Measurements from ENCODE around the gene MAP3K14. TPM values are rescaled to one million over a fixed set of nuclear protein-coding genes. Genes with fewer than 3 reads are reported as not detected.
A peak's percentile ranks its signal among the peaks of the same experiment; 100 is the strongest.

MAP3K14 gene
- total RNA-seq, 1 experiment from 2014 or later, result 1.6 TPM

- Histone ChIP-seq H3K27me3 (ENCODE audit: control insufficient read depth, insufficient read depth, low read length) (no peaks in the 10 kb centered on the region; the same call in 1 of the 2 replicates), H3K4me3 (ENCODE audit: insufficient read depth, low read depth, low read length) (no peak overlapping the region), H3K36me3 (replicated peaks; ENCODE audit: control insufficient read depth, insufficient read depth, low read length) (no peaks in the 10 kb centered on the region)
- DNase-seq, result peak; percentile 30
Observed at GRCh38 chr17:45230410-45230786, 86.4 kb downstream of the MAP3K14 start.

- H3K4me3 ChIP-seq (ENCODE audit: insufficient read depth, low read depth, low read length), result no peak overlapping the region
- H3K27me3 ChIP-seq (ENCODE audit: control insufficient read depth, insufficient read depth, low read length), result no peaks in the 10 kb centered on the region; the same call in 1 of the 2 replicates
- H3K36me3 ChIP-seq (replicated peaks; ENCODE audit: control insufficient read depth, insufficient read depth, low read length), result no peaks in the 10 kb centered on the region
- DNase-seq, result peak; percentile 70
Observed at GRCh38 chr17:45229681-45230409, 87.0 kb downstream of the MAP3K14 start.

GRCh38 chr17:45228763-45229539, 87.9 kb downstream of the MAP3K14 start:
- peak; percentile 93 for DNase-seq
- H3K36me3 ChIP-seq (replicated peaks; ENCODE audit: control insufficient read depth, insufficient read depth, low read length), result no peaks in the 10 kb centered on the region
- H3K4me3 ChIP-seq (ENCODE audit: insufficient read depth, low read depth, low read length), result no peak overlapping the region
- peaks cover under 1% of the 10 kb centered on the region for H3K27me3 ChIP-seq (ENCODE audit: control insufficient read depth, insufficient read depth, low read length)

- DNase-seq, result peak; percentile 57
- Histone ChIP-seq H3K4me3 (ENCODE audit: insufficient read depth, low read depth, low read length) (no peak overlapping the region), H3K27me3 (ENCODE audit: control insufficient read depth, insufficient read depth, low read length) (peaks cover 9% of the 10 kb centered on the region), H3K36me3 (replicated peaks; ENCODE audit: control insufficient read depth, insufficient read depth, low read length) (no peaks in the 10 kb centered on the region)
Observed at GRCh38 chr17:45227926-45228762, 88.7 kb downstream of the MAP3K14 start.

GRCh38 chr17:45227101-45227925, 89.5 kb downstream of the MAP3K14 start:
- no peaks in the 10 kb centered on the region for H3K36me3 ChIP-seq (replicated peaks; ENCODE audit: control insufficient read depth, insufficient read depth, low read length)
- peak; percentile 29 for DNase-seq
- peaks cover 17% of the 10 kb centered on the region for H3K27me3 ChIP-seq (ENCODE audit: control insufficient read depth, insufficient read depth, low read length)
- H3K4me3 ChIP-seq (ENCODE audit: insufficient read depth, low read depth, low read length), result no peak overlapping the region

DNA sequence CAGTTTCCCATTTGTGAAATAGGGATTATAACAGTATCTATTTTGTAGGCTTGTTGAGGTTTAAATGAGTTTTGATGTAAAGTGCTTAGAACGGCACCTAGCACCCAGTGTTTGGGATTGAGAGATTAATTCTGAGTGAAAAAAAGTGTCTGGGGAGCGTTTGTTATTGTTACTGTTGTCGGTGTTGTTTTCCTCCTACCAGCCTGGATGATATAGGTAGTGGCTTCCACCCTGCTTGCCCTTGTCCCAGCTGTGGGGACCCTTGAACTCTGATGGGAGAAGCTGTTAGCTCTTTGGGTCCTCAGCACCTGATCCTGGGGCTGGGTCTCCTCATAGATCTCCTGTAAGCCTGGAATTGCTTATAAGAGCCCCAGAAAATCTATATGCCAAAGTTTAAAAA, 90.2 kb downstream of the MAP3K14 start:
- H3K4me3 ChIP-seq (ENCODE audit: insufficient read depth, low read depth, low read length), result no peak overlapping the region
- H3K27me3 ChIP-seq (ENCODE audit: control insufficient read depth, insufficient read depth, low read length), result peaks cover 22% of the 10 kb centered on the region
- peak; percentile 14 for DNase-seq
- no peaks in the 10 kb centered on the region for H3K36me3 ChIP-seq (replicated peaks; ENCODE audit: control insufficient read depth, insufficient read depth, low read length)

DNA sequence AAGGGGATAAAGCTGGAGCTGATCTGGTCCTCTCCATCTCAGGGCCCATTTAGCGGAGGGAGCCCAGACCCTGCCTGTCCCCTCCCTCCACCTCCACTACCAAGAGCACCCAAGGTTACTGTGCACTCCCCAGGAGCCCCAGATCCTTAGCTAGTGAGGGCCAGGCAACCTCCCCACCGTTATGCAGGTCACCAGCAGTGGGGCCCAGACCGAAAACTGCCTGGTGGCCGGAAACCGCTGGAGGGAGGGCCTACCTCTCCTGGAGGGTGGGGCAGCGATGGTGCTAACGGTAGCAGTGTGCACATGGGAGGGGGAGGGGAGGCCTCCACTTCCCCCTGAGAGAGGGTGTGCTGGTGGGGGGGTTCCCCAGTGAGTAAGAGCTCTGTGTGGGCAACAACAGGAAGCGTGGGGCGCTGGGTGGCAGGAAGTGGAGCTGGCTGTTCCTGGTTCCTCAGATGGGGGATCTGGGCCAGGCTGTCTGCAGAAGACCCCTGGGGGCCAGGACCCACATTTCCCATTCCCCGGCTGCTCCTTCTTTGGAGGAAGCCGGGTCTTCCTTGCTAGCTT, 90.8 kb downstream of the MAP3K14 start:
- DNase-seq, result peak; percentile 57

GRCh38 chr17:45225051-45225700, 91.6 kb downstream of the MAP3K14 start:
- DNase-seq, result peak; percentile 50
- Histone ChIP-seq H3K4me3 (ENCODE audit: insufficient read depth, low read depth, low read length) (no peak overlapping the region), H3K36me3 (replicated peaks; ENCODE audit: control insufficient read depth, insufficient read depth, low read length) (no peaks in the 10 kb centered on the region), H3K27me3 (ENCODE audit: control insufficient read depth, insufficient read depth, low read length) (peaks cover 35% of the 10 kb centered on the region)

More for the DNA sequence above, 90.8 kb downstream of the MAP3K14 start:
- H3K36me3 ChIP-seq (replicated peaks; ENCODE audit: control insufficient read depth, insufficient read depth, low read length), result no peaks in the 10 kb centered on the region
- no peak overlapping the region for H3K4me3 ChIP-seq (ENCODE audit: insufficient read depth, low read depth, low read length)
- peaks cover 26% of the 10 kb centered on the region for H3K27me3 ChIP-seq (ENCODE audit: control insufficient read depth, insufficient read depth, low read length)

- peaks cover 40% of the 10 kb centered on the region for H3K27me3 ChIP-seq (ENCODE audit: control insufficient read depth, insufficient read depth, low read length)
- peak; percentile 47 for DNase-seq
- no peaks in the 10 kb centered on the region for H3K36me3 ChIP-seq (replicated peaks; ENCODE audit: control insufficient read depth, insufficient read depth, low read length)
- no peak overlapping the region for H3K4me3 ChIP-seq (ENCODE audit: insufficient read depth, low read depth, low read length)
Observed at GRCh38 chr17:45224671-45225050, 92.2 kb downstream of the MAP3K14 start.

- H3K36me3 ChIP-seq (replicated peaks; ENCODE audit: control insufficient read depth, insufficient read depth, low read length), result no peaks in the 10 kb centered on the region
- peak; percentile 42 for DNase-seq
- H3K27me3 ChIP-seq (ENCODE audit: control insufficient read depth, insufficient read depth, low read length), result peaks cover 43% of the 10 kb centered on the region
- H3K4me3 ChIP-seq (ENCODE audit: insufficient read depth, low read depth, low read length), result no peak overlapping the region
Observed at GRCh38 chr17:45223539-45224528, 93.0 kb downstream of the MAP3K14 start.

DNA sequence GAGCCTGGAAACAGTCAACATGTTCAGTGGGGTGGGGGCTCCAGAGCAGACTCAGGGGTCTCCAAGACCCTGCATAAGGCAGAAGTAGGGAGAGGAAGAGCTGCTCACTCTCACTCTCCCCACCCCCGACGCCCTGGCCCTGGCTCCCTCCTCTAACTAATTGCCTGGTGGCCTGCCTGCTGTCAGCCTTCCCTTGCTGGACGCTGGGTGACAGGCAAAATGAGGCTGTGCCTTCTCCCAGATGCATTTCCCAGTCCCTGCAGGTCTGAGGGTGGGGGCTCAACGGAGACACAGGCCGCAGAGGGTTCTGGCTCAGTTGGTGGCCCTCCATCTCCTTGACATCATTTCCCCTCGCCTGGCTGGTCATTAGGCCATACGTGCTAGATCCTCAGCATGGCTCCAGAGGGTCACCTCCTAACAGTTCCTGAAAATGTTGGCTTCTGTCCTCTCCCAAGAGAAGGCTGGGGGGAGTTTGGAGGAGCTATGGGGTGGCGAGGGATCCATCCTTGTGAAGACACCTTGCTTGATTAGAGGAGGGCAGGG, 93.8 kb downstream of the MAP3K14 start:
- H3K36me3 ChIP-seq (replicated peaks; ENCODE audit: control insufficient read depth, insufficient read depth, low read length), result no peaks in the 10 kb centered on the region
- DNase-seq, result no peak
- peaks cover 43% of the 10 kb centered on the region for H3K27me3 ChIP-seq (ENCODE audit: control insufficient read depth, insufficient read depth, low read length)
- peak overlapping the region; percentile 50; the same call in 1 of the 2 replicates for H3K4me3 ChIP-seq (ENCODE audit: insufficient read depth, low read depth, low read length)

DNA sequence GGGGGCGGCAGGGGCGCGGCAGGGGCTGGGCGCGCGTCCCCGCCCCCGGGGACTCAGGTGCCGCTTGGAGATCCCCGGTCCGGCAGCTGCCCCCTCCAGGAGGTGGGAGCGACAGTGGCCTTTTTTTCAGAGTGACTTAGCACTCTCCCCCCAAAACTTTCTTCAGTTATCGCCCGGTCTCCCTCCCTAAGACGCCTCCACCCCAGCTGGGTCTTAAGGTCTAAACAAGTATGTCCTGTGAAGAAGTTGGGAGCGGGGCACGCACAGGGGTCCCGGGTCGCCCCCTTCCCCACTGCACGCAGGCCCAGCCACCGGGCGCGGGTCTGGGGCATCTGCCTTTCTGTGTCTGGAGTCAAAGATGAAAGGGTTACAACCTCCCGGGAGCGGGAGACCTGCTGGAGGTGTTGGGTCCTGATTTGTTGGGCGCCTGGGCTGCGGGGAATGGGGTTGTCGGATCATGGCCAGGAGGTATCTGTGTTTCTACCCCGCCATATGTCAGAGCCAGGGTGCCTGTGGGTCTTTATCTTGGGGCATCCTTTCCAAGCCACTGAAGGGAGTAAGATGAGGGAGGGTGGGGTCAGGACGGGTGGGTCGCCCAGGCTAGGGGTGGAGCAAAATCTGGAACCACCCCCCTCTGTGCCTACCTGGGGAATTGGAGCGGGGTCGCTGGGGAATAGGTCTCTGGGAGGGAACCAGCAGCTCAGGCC, 94.4 kb downstream of the MAP3K14 start:
- peak overlapping the region; percentile 50 for H3K4me3 ChIP-seq (ENCODE audit: insufficient read depth, low read depth, low read length)
- no peak for DNase-seq
- H3K27me3 ChIP-seq (ENCODE audit: control insufficient read depth, insufficient read depth, low read length), result peaks cover 43% of the 10 kb centered on the region
- no peaks in the 10 kb centered on the region for H3K36me3 ChIP-seq (replicated peaks; ENCODE audit: control insufficient read depth, insufficient read depth, low read length)

Measured in H7 (cell line).